Stomach (tissue), 9 donors: ENCODE measurements around the gene OR2T10. TPM values are rescaled to one million over a fixed set of nuclear protein-coding genes. Genes with fewer than 3 reads are reported as not detected.

Experiments
- DNase-seq, 2 donors: peaks; one replicate each; pipeline versions ENCODE4 v3.0.0 to v3.0.0-alpha.2; 2013 to 2019
- H3K27ac ChIP-seq, 5 donors: fragments of 200-600 bp in 4 of 5; sonication (generic) in 4 of 5; one replicate each; pipeline ENCODE4 v1.5.1; 2013 to 2019; ENCODE audit warnings: mild to moderate bottlenecking in 1 of 5, moderate library complexity in 1 of 5
- H3K27me3 ChIP-seq, 3 donors: fragments of 200-600 bp; sonication (generic); one replicate each; pipeline ENCODE4 v1.5.1; 2017 to 2019; ENCODE audit warnings: mixed run types in 1 of 3
- H3K36me3 ChIP-seq, 4 donors: fragments of 200-600 bp; sonication (generic); 1 replicate in 3 of 4; 2 replicates in 1 of 4; pipeline ENCODE4 v1.5.1; 2016 to 2019
- H3K4me1 ChIP-seq, 4 donors: fragments of 200-600 bp; sonication (generic); one replicate each; pipeline ENCODE4 v1.5.1; 2016 to 2019
- H3K4me3 ChIP-seq, 4 donors: fragments of 200-600 bp; sonication (generic) in 3 of 4; one replicate each; pipeline ENCODE4 v1.5.1; 2016 to 2019; ENCODE audit warnings: mild to moderate bottlenecking in 1 of 4
- H3K9me3 ChIP-seq, 4 donors: fragments of 200-600 bp; sonication (generic); one replicate each; pipeline ENCODE4 v1.5.1; 2016 to 2019
- CTCF ChIP-seq, 7 experiments: fragments of 450-650 bp in 4 of 7; fragments of 200-600 bp in 3 of 7; sonication (generic) in 3 of 7; IDR thresholded peaks; one replicate each; pipeline ENCODE4 v1.5.1; 2016 to 2019; ENCODE audit warnings: antibody characterized with exemption in 7 of 7, control low read depth in 2 of 7, mild to moderate bottlenecking in 1 of 7
- EP300 ChIP-seq: sonication (generic); formaldehyde crosslinking; IDR thresholded peaks from one replicate; pipeline ENCODE4 v1.6.1; 2017; ENCODE audit warnings: antibody characterized with exemption
- POLR2A ChIP-seq, 4 donors: fragments of 450-650 bp; IDR thresholded peaks; one replicate each; pipeline ENCODE4 v1.6.1; 2016; ENCODE audit warnings: antibody characterized with exemption in 4 of 4, control low read depth in 2 of 4, mild to moderate bottlenecking in 1 of 4, moderate library complexity in 1 of 4
- POLR2AphosphoS5 ChIP-seq, 3 donors: sonication (generic); formaldehyde crosslinking; IDR thresholded peaks; one replicate each; pipeline ENCODE4 v1.6.1; 2016; ENCODE audit warnings: antibody characterized with exemption in 3 of 3
- WGBS, 5 donors: extraction: QIAGEN DNeasy Blood & Tissue Kit in 3 of 5; methylation state at CpG; one replicate each; pipeline versions ENCODE4 v1.1.5 to v1.1.7; 2013 to 2018; 5-methylcytosine and 5-hydroxymethylcytosine counted together
- intact Hi-C: fragments of 100-400 bp; cut with DNase I; formaldehyde crosslinking; loops from one replicate; pipeline ENCODE4 v1.15.1; 2023; ENCODE audit warnings: low total_unique reads
- polyA plus RNA-seq, 3 donors: library from polyadenylated mRNA; stranded (reverse); fragments of 200-250 nt; gene quantifications; one replicate each; pipeline ENCODE4 v1.2.3, GENCODE V29; 2013
- total RNA-seq, 5 donors: library from RNA; depleted of rRNA; stranded (reverse); fragments of >200 nt; gene quantifications; one replicate each; pipeline versions ENCODE4 v1.1.0 to v1.2.3, GENCODE V29; 2014 to 2016
- donor health status: healthy with polysubstance abuse.
- donor health status: Bipolar disorder and iron deficiency.
- donor health status: healthy.

Gene OR2T10
- total and polyA plus RNA-seq, 8 donors = not detected

- TF ChIP-seq POLR2A (IDR thresholded peaks at IDR 0.05) (no peak), EP300 (no peak)
- 71 to 81% (median 79%) methylated on average over 7 of the region's 7 CpGs for WGBS, 5 donors
- H3K4me3 ChIP-seq = no peak overlapping the region
- H3K36me3 ChIP-seq = no peaks in the 10 kb centered on the region
- H3K4me1 ChIP-seq = no peaks in the 10 kb centered on the region
- H3K27me3 ChIP-seq = no peaks in the 10 kb centered on the region
- no peaks in the 10 kb centered on the region for H3K9me3 ChIP-seq
- DNase-seq = no peak
- intact Hi-C loops = no loop called here
- H3K27ac ChIP-seq = no peak overlapping the region
These were observed 34.0 kb upstream of the OR2T10 start for GRCh38 chr1:248631354-248632008.

DNA sequence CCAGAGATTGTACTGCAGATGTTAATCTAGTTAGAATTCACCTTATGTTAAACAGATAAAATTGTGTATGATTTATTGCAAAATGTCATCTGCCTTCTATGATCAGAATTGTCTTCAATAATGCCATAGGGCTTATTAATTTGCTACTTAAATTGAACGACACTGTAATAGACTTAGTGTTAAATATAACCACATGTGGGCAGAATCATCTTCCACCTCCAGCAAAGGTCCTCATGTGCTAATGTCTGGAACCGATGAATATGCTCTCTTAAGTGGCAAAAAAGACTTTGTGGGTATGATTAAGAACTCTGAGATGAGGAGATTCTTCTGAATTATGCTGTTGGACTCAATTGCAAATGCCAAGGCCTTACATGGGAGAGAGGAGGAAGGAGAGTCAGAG is 33.1 kb upstream of the OR2T10 start:
- DNase-seq = no peak
- Histone ChIP-seq H3K36me3 (no peaks in the 10 kb centered on the region), H3K9me3 (no peaks in the 10 kb centered on the region), H3K27ac (no peak overlapping the region), H3K4me3 (no peak overlapping the region), H3K27me3 (no peaks in the 10 kb centered on the region), H3K4me1 (no peaks in the 10 kb centered on the region)
- WGBS, 5 donors = 84 to 93% (median 86%) methylated on average over 2 of the region's 2 CpGs
- intact Hi-C loops = no loop called here
- TF ChIP-seq POLR2AphosphoS5 (IDR thresholded peaks at IDR 0.05) (no peak), EP300 (no peak), POLR2A (IDR thresholded peaks at IDR 0.05) (no peak), CTCF (IDR thresholded peaks at IDR 0.05) (no peak)

DNA sequence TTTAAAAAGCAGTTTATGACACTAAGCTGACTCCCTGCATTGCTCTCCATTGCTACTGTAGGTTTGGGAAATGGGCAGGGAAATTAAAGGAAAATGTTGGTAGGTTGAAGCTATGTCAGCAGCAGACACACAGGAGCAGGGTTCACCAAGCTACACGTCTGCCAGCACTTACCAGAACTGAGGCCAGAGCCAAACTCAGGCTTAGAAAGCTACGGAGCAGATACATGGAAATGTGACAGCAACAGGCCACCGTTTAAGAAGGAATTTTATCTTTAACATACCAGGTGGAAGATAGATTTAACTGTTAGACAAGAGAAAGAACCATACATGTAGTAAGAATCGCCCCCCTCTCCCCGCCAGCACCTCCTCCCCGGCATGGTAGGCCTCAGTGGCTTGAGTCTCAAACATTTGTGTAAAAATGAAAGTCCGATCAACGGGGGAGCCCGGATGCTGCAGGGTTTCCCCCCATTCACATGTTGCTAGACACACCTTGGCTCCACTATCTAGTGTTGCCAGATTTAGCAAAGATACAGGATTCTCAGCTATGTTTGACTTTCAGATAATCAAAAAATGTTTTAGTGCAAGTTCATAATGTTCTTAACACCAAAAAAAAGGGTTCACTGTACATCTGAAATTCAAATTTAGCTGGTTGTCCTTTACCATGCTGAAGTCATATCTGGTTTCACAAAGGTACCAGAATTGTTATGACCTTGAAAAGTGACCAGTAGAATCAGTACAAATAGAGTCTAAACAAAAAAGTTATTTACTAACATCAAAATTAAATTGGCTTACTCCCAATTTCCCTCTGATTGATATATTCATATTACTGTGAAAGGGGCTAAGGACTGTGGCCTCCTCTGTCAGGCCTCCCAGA is 30.7 kb upstream of the OR2T10 start:
- H3K36me3 ChIP-seq = no peaks in the 10 kb centered on the region
- no peak for DNase-seq
- H3K4me3 ChIP-seq = no peak overlapping the region
- intact Hi-C loops = no loop called here
- TF ChIP-seq CTCF (IDR thresholded peaks at IDR 0.05) (no peak), EP300 (no peak), POLR2A (IDR thresholded peaks at IDR 0.05) (no peak), POLR2AphosphoS5 (IDR thresholded peaks at IDR 0.05) (no peak)
- H3K27me3 ChIP-seq = no peaks in the 10 kb centered on the region
- 75 to 81% (median 79%) methylated on average over 9 of the region's 9 CpGs for WGBS, 5 donors
- no peaks in the 10 kb centered on the region for H3K4me1 ChIP-seq
- H3K27ac ChIP-seq = no peak overlapping the region
- H3K9me3 ChIP-seq = no peaks in the 10 kb centered on the region

- TF ChIP-seq POLR2AphosphoS5 (IDR thresholded peaks at IDR 0.05) (no peak), CTCF (IDR thresholded peaks at IDR 0.05) (no peak), EP300 (no peak), POLR2A (IDR thresholded peaks at IDR 0.05) (no peak)
- WGBS, 5 donors = 72 to 86% (median 78%) methylated on average over 5 of the region's 5 CpGs
- Histone ChIP-seq H3K36me3 (no peaks in the 10 kb centered on the region), H3K4me3 (no peak overlapping the region), H3K27ac (no peak overlapping the region), H3K27me3 (no peaks in the 10 kb centered on the region), H3K4me1 (no peaks in the 10 kb centered on the region), H3K9me3 (no peaks in the 10 kb centered on the region)
- DNase-seq = no peak
- intact Hi-C loops = no loop called here
These were observed 28.5 kb upstream of the OR2T10 start for GRCh38 chr1:248625971-248626370.
